ENCODE results near the gene ATN1.

Gene ATN1

DNA sequence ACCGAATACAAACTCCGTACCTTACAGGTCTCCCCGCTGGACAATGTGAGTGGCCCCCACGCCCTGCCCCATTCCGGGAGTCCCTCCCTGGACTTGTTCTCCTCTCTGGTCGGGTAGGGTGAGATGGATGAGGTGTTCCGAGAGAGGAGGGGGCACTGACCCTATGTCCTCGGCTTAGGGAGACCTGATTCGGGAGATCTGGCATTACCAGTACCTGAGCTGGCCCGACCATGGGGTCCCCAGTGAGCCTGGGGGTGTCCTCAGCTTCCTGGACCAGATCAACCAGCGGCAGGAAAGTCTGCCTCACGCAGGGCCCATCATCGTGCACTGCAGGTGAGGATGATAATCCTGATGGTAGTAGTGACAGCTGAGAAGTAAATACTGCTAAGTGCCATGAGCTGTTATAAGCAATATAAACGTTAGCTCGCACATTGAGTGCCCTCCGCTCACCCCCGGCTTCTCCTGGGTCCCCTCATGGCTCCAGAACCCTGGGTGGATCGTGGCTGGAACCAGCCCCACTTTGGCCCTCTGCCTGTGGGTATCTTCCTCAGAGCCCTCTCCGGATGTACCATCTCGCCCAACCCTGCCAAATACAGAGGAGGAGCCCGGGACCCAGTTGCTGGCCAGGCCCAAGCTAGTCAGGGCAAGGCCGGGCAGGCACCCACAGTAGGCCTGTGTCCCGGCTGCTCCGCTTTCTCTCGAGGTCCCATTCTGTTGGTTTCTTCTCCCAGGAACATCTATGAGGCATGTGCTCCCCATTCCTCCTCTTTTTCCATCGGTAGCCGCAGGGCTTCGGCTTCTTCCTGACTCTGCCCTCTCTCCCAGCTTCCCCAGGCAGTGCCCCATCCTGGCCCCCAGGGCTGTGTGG, 30.2 kb downstream of the ATN1 start:
- no peak for DNase-seq (ENCODE audit: low read depth in 2 of 2)

DNA sequence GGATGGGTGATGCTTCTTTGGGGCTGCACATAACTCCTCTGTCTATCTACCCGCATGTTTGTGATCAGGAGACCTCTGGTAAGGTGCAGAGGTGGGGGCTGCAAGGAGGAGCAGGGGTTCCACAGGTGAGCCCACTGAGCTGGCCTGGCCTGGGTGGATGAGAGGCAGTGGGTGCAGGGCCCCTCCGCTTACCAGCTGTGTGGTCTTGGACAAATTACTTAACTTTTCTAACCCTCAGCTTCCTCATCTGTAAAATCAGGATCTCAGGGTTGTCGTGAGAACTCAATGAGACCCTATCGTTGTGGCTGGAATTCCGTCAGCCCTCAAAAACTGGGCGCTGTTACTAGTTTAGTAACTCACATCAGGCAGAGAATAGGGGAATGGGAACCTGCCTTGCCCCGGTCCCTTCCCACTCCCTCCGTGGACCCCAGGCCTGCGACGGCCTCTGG, 30.9 kb downstream of the ATN1 start:
- no peak for DNase-seq (ENCODE audit: low read depth in 2 of 2)

DNA sequence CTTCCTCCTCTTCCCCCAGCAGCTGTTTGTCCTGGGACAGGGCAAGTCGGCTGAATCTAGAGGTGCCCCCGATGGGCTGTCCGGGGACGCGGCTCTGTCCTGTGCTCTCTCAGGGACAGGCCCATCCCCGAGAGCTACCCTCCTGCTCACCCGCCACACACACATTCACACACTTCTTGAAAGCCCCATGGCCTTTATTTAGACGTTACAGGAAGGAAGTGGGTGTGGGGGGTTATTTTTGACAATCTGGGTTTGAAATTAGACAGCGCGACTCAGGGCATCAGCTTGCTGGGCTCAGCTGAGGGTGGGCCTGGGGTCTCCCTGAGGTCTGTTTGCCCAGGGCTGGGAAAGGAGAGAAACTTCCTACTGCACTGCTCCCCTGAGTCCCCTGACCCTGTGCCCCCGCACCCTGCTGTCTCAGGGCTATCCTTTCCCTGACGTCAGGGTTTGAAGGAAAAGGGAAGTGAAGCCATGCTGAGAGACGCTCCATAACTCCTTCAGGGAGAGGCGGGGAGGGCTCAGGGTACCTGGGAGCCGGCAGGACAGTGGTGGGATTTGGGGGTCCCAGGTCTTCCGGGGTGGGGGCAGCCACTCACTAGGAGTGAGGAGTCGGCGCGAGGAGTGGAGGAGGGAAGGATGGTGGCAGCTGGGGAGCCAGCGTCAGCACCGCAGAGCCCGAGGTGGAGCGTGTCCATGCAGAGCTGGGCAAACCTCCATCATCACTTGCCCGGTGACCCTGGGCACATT, 31.5 kb downstream of the ATN1 start:
- no peak for DNase-seq (ENCODE audit: low read depth in 2 of 2)

DNA sequence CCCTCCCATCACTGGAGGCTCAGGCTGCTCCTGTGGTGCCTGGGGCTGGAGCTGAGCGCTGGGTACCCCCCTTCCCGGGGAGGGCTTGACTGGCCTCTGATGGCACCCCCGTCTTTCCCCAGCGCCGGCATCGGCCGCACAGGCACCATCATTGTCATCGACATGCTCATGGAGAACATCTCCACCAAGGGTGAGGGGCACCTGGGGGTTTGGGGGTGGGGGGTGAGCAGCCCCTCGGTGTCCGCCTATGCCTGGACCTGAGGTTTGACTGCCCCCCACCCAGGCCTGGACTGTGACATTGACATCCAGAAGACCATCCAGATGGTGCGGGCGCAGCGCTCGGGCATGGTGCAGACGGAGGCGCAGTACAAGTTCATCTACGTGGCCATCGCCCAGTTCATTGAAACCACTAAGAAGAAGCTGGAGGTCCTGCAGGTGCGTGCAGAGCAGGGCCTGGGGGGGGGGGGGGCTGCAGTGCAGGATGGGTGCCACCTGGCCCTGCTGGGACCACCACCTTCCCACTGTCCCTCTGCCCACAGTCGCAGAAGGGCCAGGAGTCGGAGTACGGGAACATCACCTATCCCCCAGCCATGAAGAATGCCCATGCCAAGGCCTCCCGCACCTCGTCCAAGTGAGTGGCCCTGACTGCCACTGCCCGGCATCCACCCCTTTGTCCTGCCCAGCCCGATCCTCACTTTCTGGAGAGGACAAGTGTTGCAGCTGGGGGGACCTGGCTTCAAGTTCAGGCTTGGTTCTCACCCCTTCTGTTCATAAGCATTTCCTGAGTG, 32.2 kb downstream of the ATN1 start:
- no peak for DNase-seq (ENCODE audit: low read depth in 2 of 2)

DNA sequence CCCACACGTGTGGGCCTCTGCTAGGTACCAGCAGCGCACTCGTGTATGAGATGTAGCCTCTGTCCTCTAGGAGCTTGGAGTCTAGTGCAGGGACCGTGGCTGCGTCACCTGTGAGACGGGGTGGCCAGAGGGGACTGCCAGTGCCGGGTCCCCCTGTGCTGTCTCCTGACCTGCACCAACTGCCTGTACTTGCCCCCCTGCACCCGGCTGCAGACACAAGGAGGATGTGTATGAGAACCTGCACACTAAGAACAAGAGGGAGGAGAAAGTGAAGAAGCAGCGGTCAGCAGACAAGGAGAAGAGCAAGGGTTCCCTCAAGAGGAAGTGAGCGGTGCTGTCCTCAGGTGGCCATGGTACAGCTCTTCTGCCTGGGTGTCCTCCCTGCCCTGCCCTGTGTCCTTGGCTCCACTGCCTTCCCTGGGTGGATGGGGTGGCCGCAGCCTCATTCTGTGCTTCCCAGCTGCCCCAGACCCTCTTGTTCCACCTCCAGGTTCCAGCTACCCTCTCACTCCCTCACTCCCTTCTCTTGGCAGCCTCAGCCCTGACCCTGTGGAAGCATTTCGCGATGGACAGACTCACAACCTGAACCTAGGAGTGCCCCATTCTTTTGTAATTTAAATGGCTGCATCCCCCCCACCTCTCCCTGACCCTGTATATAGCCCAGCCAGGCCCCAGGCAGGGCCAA, 33.0 kb downstream of the ATN1 start:
- DNase-seq (ENCODE audit: low read depth in 2 of 2), result no peak

DNA sequence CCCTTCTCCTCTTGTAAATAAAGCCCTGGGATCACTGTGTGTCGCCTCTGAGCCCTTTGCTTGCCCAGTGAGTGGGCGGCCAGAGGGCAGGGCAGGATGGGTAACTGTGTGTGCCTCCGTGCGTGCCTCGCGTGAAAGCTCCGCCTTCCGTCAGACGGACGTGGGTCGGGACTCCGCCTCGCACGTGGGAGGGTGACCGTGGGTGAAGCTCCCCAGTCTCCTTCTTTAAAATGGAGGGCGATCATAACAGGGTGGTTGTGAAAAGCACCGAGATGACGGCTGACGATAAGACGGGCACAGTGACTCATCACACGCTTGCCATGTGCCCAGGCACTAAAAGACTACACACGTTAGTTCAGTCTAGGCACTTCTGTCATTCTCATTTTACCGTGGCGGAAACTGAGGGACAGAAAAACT, 33.5 kb downstream of the ATN1 start:
- DNase-seq (ENCODE audit: low read depth in 2 of 2), result peak; percentile 81 to 85

DNA sequence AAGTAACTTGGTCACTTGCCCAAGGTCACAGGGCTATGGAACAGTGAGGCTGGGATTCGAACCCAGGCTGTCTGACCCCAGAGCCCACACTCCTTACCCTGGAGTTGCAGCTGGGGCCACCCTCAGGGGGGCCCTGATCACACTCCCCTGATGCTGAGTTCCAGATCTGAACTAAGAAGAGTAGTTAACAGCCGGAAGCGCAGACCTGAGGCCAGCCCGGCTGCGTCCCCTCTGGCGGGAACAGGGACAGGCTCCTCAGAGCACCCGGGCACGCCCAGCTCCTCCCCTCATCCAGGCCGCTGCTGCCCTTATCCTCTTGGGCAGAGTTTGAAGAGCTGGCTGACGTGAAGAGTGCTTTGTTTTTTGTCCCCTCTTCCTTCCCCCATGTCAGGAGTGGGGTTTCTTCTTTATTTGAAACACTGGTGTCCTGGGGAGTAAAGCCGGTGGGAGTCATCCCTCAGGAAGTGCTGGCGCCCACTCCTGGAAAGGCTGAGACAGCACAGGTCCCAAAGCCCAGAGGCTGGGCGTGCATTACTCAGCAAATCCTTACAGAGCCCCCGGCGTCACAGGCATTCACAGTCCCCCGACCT, 34.0 kb downstream of the ATN1 start:
- DNase-seq (ENCODE audit: low read depth in 2 of 2), result no peak

DNA sequence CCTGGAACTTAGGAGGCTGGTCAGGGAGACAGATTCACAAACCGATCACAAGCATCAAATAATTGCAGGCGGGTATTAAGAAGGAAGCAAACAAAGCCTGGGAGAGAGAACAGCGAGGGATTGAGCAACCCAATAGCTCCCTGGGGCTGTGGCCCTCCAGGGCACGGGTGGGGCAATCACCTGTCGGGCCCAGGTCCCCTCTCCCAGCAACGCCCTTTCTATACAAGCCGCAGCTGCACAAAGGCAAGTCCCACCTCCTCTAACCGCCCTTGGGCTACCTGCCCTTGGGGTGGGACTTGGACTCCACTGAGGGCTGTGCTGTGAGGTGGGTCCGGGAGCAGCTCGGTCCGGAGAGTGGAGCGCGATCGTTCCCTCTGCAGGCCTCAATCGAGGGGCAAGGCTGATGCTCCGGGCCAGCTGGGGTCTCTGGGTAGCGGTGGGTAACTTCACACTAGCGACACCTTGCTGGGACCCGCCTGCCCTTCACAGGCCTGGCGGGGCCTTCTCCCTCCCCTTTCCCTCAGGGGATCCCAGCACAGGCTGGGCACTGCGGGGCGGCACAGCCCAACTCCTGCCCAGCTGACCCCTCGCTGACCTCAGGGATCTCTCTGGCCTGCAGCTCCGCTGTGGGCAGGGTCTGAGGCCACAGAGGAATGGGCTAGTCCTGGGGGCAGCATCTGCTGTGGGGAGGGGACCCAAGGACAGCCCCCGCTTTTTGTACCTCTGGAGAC, 34.7 kb downstream of the ATN1 start:
- no peak for DNase-seq (ENCODE audit: low read depth in 2 of 2)

DNA sequence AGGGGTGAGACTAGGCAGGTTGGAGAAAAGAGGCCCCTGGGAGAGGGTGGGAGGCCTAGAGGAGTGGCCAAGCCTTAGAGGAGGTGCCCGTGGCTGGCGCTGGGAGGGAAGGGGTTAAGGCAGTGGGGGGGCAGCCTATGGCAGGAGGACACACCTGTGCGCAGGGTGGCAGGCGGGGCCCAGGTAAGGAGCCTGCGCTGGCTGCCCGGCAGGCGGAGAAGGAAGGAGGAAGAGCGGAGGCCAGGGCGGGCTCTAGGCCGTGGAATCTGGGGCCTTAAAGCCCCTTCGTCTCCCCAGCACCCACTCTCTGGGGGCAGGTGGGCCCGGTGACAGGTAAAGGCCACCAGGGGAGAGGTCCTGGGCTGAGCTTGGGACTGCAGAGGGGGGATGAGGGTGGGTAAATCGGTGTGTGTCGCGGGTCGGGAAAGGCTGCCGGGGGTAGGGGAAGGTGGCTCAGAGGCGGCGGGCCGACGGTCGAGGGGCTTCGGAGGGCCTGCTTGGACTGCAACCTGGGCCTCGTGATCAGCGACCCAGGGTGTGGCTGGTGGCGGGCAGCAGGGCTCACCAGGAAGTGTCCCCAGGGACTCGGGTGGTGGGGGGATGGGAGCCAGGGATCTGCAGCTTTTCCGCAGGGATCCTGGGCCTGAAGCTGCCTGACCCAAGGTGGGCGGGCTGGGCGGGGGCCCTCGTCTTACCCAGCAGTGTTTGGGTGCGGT, 35.4 kb downstream of the ATN1 start:
- DNase-seq (ENCODE audit: low read depth in 2 of 2), result no peak

DNA sequence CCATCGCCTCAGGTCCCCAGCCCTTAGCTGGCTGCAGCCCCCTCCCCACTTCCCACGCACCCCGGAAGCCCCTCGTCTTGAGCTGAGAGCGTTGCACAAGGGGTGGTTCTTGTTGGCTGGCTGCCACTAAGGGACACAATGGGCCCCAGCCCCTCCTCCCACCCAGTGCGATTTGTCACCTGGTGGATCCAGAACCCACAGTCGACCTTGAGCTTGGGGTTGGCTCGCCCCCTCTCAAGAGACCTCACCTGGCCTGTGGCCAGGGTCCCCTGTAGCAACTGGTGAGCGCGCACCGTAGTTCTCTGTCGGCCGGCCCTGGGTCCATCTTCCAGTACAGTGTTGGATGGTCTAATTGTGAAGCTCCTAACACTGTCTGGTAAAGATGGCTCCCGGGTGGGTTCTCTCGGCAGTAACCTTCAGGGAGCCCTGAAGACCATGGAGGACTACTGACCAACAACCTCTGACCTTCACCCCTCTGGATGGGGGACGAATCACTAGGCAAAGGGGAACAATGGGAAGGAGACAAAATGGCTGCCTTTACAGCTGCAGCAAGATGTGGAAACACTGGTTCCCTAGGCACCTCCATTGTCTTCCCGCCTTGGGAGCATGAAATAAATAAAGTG, 36.1 kb downstream of the ATN1 start:
- DNase-seq (ENCODE audit: low read depth in 2 of 2), result no peak

DNA sequence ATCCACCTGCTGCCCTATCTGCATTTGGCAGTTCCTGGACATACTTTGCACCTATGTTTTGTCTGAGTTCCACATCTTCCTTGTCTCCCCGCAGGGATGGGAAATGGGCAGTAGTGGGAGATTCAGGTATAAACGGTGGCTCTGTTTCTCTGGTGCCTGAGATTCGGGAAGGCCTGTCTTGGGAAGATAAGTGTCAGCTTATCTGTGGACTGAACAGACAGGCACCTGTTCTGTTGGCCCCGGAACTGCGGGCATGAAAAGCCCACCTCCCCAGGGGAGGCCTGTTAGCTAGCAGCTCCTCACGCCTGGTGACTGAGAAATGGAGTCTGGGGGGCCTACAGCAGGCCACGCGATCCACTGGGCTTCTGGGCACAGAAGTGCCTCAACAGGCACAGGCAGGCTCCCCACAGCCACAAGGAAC, 36.9 kb downstream of the ATN1 start:
- DNase-seq (ENCODE audit: low read depth in 2 of 2), result no peak

DNA sequence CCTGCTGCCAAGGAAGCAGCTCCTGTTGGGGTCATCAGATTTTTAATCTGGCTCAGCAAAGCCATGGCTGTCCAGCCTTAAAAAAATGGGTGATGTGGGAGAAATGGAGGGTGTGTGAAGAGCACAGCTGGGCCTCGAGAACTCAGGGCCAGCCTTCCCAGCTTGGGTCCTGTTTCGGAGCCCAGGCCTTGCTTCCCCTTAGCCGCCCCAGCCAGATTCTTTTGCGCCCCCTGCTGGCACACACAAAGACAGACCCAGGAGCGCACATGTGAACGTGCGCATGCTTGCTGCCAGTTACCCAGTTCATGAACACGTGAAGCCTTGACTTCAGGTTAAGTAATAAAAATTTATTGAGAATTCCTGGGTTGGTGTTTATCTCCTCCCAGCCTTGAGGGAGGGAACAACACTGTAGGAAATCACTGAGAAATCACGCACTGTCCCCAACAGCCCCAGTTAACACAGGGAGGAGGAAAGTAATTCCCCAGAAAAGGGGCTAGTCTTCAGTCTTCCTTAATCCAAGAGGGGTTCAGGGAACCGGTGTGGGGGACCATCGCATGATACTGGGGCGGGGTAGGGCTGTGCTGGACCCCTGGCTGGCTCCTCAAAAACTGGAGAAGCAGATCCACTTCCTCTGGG, 37.4 kb downstream of the ATN1 start:
- peak; percentile 77 to 80 for DNase-seq (ENCODE audit: low read depth in 2 of 2)

DNA sequence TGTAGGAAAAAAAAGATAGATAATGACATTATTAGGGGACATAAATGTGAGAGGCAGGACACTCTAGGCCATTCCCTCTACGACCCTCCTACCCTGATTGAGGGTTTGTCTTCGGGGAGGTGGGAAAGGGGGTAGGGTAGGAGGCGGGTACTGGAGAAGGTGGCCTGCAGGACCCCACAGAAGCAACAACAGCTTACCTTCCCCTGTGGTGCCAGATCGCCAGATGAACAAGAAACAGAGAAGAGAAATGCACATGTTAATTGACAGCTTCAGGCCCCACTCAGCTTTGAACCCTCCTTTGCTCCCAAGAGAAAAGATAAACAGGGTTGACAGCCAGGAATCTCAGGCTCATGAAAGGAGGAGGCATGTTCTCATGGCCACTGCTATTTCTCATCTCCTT, 38.0 kb downstream of the ATN1 start:
- no peak for DNase-seq (ENCODE audit: low read depth in 2 of 2)

DNA sequence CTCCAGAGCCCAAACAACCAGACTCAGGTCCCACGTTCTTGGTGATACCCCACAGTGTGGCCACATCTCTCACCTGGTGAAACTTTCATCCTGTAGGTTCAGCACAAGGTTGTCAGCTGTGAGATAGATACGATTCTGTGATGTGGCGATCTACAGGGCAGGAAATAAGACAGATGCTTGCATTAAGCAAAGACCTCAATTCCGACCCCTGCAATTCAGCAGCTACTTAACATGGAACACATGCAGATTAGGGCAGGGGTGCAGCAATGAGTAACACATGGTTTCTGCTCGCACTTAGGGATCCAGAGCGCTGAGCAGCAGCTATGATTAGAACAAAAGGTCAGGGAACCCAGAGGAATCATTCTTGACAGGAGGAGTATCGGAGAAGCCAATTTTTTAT, 38.6 kb downstream of the ATN1 start:
- no peak for DNase-seq (ENCODE audit: low read depth in 2 of 2)

DNA sequence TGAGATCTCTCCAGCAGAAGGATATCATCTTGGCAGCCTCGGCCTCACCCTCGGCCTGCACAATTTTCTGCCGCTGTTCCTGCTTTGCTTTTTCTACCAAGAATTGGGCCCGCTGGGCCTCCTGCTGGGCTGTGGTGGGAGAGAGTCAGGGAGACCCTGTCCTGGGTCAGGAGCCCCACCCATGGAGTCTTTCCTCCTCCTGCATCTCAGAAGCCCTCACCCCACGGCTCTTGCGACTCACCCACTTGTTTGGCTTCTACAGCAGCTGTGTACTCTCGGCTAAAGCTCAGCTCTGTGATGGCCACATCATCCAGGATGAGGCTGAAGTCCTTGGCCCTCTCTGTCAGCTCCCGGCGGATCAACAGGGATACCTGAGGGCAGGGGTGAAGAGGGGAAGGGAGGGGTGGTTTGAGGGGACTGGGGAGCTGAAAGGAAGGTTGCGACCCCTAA, 39.9 kb downstream of the ATN1 start:
- DNase-seq (ENCODE audit: low read depth in 2 of 2), result no peak

DNA sequence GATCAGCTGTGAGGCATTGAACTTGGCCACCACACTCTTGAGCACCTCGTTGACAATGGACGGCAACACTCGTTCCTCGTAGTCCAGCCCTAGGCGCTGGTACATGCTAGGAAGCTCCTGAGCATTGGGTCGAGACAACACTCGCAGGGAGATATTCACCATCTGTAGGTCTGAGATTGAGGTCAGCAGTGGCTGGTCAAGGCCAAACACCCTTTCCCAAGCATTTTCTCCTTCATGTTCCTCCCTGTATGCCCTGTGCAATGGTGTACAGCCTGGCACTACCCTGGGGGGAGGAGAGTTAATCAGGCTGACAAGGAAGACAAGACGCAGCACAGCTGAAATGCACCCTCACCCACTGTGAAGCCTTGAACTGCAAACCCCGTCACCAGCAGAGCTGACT, 40.7 kb downstream of the ATN1 start:
- DNase-seq (ENCODE audit: low read depth in 2 of 2), result no peak

DNA sequence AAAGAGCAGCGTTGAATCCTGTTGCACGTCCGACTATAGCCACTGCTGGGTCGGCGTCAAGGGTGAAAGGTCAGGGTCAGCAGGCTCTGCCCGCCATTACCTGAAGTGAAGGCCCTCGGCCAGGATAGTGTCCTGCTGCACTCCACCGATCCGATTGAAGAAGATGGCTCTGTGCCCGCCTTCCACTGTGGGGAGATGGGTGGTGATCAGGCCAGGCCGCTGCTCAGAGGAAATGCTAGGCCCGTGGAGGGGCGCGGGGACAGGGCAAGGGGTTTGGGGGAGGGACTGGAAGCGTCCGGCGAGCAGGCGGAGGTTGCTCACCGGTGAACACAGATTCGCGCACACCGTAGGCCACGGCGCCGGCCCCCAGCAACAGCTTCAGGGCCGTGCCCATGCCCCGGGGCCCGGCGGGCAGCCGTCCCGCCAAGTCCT, 42.4 kb downstream of the ATN1 start:
- no peak for DNase-seq (ENCODE audit: low read depth in 2 of 2)

DNA sequence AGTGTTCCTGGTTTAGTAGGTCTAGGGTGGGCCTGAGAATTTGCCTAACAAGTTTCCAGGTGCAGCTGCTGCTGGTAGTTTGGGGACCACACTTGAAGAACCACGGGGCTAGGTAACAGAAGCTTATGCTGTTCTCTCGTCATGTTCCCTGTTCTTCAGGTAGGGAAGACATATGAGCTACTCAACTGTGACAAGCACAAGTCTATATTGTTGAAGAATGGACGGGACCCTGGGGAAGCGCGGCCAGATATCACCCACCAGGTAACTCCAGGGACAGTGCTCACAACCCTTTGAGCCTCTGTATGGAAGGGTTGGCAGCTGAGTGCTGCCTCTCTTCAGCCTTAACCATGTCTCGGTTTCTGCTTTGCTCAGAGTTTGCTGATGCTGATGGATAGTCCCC, 46.4 kb downstream of the ATN1 start:
- no peak for DNase-seq (ENCODE audit: low read depth in 2 of 2)
